ENCODE measurements around the gene ARL15. TPM values are rescaled to one million over a fixed set of nuclear protein-coding genes. Genes with fewer than 3 reads are reported as not detected.

The ARL15 gene
- total and polyA plus RNA-seq, 2 of the 8 experiments (the other 6 are each of a cell fraction or from before 2014, with no cell fraction given) = 9.9 to 21.2 TPM

GRCh38 chr5:53930457-53930856, 379.9 kb downstream of the ARL15 start (continued):
- TF ChIP-seq CTBP2 (IDR thresholded peaks at IDR 0.05; ENCODE audit: borderline replicate concordance, insufficient read depth, insufficient read length, low read length) = no peak

Data from H1 (cell line).